Neural cell (in vitro differentiated cells): Measurements from ENCODE around the gene TSPAN17. TPM values are rescaled to one million over a fixed set of nuclear protein-coding genes. Genes with fewer than 3 reads are reported as not detected.

Source experiments
- H2AFZ ChIP-seq: fragments of 200-600, 300-800 bp; sonication (generic), shearing (Covaris generic); 2 replicates; pipeline ENCODE4 v1.6.0; 2014; ENCODE audit warnings: low read depth, mild to moderate bottlenecking, antibody characterized with exemption, low read length, moderate library complexity
- H3F3A ChIP-seq: fragments of 200-600 bp; shearing (Covaris generic); 2 replicates; pipeline ENCODE4 v1.6.1; 2016; ENCODE audit warnings: mild to moderate bottlenecking, moderate library complexity, mixed read lengths, antibody characterized with exemption, low read length; ENCODE audit not compliant: insufficient read depth, poor library complexity, severe bottlenecking
- H3K27ac ChIP-seq: fragments of 200-600, 300-800 bp; sonication (generic), shearing (Covaris generic); 2 replicates; pipeline ENCODE4 v1.5.1; 2014; ENCODE audit warnings: mild to moderate bottlenecking, low read length, moderate library complexity
- H3K27me3 ChIP-seq: fragments of 300-800, 200-600 bp; sonication (generic), shearing (Covaris generic); 2 replicates; pipeline ENCODE4 v1.6.0; 2014; ENCODE audit warnings: mild to moderate bottlenecking, low read depth, low read length, moderate library complexity; ENCODE audit not compliant: insufficient read depth
- H3K36me3 ChIP-seq: fragments of 300-800, 200-600 bp; sonication (generic), shearing (Covaris generic); 2 replicates; pipeline ENCODE4 v1.5.1; 2014; ENCODE audit warnings: mild to moderate bottlenecking, antibody characterized with exemption, low read length, moderate library complexity; ENCODE audit not compliant: insufficient read depth
- H3K4me2 ChIP-seq: fragments of 300-800, 200-600 bp; sonication (generic), shearing (Covaris generic); 2 replicates; pipeline ENCODE4 v1.6.0; 2014; ENCODE audit warnings: mild to moderate bottlenecking, low read length
- H3K4me3 ChIP-seq: fragments of 300-800, 200-600 bp; sonication (generic), shearing (Covaris generic); 2 replicates; pipeline ENCODE4 v1.5.1; 2014; ENCODE audit warnings: mild to moderate bottlenecking, low read length, moderate library complexity
- H3K79me2 ChIP-seq: fragments of 200-600 bp; shearing (Covaris generic); replicated peaks from 2 replicates; pipeline ENCODE4 v1.6.0; 2014; ENCODE audit warnings: mild to moderate bottlenecking, low read length, moderate library complexity; ENCODE audit not compliant: insufficient read depth
- H3K9ac ChIP-seq: fragments of 300-800, 200-600 bp; sonication (generic), shearing (Covaris generic); 2 replicates; pipeline ENCODE4 v1.6.1; 2016; ENCODE audit warnings: mild to moderate bottlenecking, low read length, mixed read lengths
- H3K9me2 ChIP-seq: fragments of 200-600 bp; shearing (Covaris generic); 2 replicates; pipeline ENCODE4 v1.6.1; 2016; ENCODE audit warnings: mild to moderate bottlenecking, low read length, mixed read lengths; ENCODE audit not compliant: insufficient read depth
- H3K9me3 ChIP-seq: fragments of 200-600, 300-800 bp; sonication (generic), shearing (Covaris generic); 2 replicates; pipeline ENCODE4 v1.6.1; 2016; ENCODE audit warnings: mild to moderate bottlenecking, mixed run types, low read length, moderate library complexity, mixed read lengths
- H4K20me1 ChIP-seq: fragments of 200-600 bp; shearing (Covaris generic); 2 replicates; pipeline ENCODE4 v1.6.1; 2016; ENCODE audit warnings: mild to moderate bottlenecking, mixed run types; ENCODE audit not compliant: insufficient read depth
- EP300 ChIP-seq: fragments of 450-650 bp; conservative IDR thresholded peaks from 2 replicates; pipeline ENCODE4 v1.6.1; 2014; ENCODE audit warnings: antibody characterized with exemption, mild to moderate bottlenecking, moderate library complexity; ENCODE audit not compliant: poor library complexity, severe bottlenecking
- EZH2 ChIP-seq: fragments of 200-600, 300-800 bp; shearing (Covaris generic), sonication (generic); IDR thresholded peaks from 2 replicates; pipeline ENCODE4 v1.6.1; 2014; ENCODE audit warnings: antibody characterized with exemption, low read length, borderline replicate concordance, mild to moderate bottlenecking; ENCODE audit not compliant: insufficient read depth, poor library complexity, severe bottlenecking
- MXI1 ChIP-seq: fragments of 450-650 bp; conservative IDR thresholded peaks from 2 replicates; pipeline ENCODE4 v1.6.1; 2014; ENCODE audit warnings: antibody characterized with exemption, mild to moderate bottlenecking; ENCODE audit not compliant: poor library complexity, severe bottlenecking
- POLR2AphosphoS5 ChIP-seq: IDR thresholded peaks from 2 replicates; pipeline ENCODE4 v1.6.1; 2012
- RAD21 ChIP-seq: fragments of 450-650 bp; conservative IDR thresholded peaks from 2 replicates; pipeline ENCODE4 v1.6.1; 2014; ENCODE audit warnings: antibody characterized with exemption, mild to moderate bottlenecking, moderate library complexity
- SMC3 ChIP-seq: fragments of 450-650 bp; conservative IDR thresholded peaks from 2 replicates; pipeline ENCODE4 v1.6.1; 2014; ENCODE audit warnings: antibody characterized with exemption, mild to moderate bottlenecking, moderate library complexity; ENCODE audit not compliant: poor library complexity
- TAF1 ChIP-seq: IDR thresholded peaks from 2 replicates; pipeline ENCODE4 v1.6.1; 2012; ENCODE audit warnings: low read depth
- polyA plus RNA-seq: library from polyadenylated mRNA; depleted of rRNA; stranded (reverse); fragments of >200 nt; gene quantifications from 2 replicates; pipeline ENCODE4 v1.2.3, GENCODE V29; 2014
- TF ChIP-seq, protein P1 (sequence below): fragments of 450-650 bp; IDR thresholded peaks from 2 replicates; pipeline ENCODE4 v1.5.1; 2014; ENCODE audit warnings: antibody characterized with exemption, mild to moderate bottlenecking, moderate library complexity; ENCODE audit not compliant: poor library complexity, severe bottlenecking
- TF ChIP-seq, protein P2 (sequence below): IDR thresholded peaks from 2 replicates; pipeline ENCODE4 v1.6.1; 2012; ENCODE audit warnings: borderline replicate concordance

The TSPAN17 gene
- polyA plus RNA-seq, 1 donor from 2014 or later: 66.4 TPM

DNA sequence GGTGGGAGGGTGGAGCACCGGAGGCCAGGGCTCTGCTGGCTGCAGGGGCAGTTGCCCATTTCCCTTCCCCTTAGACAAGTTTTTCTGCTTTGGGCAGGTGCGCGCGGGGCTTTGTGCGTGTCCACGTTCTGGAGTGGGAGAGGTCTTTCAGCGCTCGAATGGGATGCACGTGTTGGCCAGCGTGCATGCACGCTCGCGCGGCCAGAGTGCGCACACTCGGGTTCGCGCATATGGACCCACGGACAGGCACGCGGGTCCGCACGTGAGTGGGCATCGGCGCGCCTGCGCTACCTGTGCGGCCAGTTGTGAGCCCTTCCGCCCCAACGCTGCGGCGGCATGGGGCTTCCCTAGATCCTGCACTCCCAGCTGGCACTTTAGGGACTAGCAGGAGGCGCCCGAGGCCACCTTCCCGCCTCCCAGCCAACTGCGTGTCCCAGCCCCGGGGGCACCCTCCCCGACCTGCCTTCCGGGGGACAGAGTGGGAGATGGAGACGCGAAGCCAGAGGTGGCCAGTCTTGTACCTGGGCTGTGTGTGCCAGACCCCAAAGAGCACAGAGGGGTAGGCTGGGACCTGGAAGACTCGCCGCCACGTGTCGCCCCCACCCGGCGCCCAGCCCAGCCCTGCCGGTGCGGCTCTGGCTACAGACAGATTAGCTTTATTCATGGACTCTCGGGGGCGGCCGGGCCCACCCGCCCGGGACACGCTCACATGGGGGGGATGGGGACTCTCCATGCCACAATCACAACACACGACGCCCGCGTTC is 27.5 kb upstream of the TSPAN17 start:
- Histone ChIP-seq H3K27me3 (peaks cover 40% of the 10 kb centered on the region), H3F3A (no peaks in the 10 kb centered on the region), H3K4me3 (peak overlapping the region; percentile 54), H4K20me1 (no peaks in the 10 kb centered on the region), H3K9me2 (no peaks in the 10 kb centered on the region), H2AFZ (no peak overlapping the region), H3K36me3 (no peaks in the 10 kb centered on the region), H3K79me2 (no peaks in the 10 kb centered on the region), H3K4me2 (no peak overlapping the region), H3K9ac (no peak overlapping the region), H3K27ac (no peak overlapping the region), H3K9me3 (no peaks in the 10 kb centered on the region)
- peak; percentile 28 for TF ChIP-seq MXI1
- no peak for TF ChIP-seq POLR2AphosphoS5
- no peak for TF ChIP-seq EP300
- TF ChIP-seq, protein P1, sequence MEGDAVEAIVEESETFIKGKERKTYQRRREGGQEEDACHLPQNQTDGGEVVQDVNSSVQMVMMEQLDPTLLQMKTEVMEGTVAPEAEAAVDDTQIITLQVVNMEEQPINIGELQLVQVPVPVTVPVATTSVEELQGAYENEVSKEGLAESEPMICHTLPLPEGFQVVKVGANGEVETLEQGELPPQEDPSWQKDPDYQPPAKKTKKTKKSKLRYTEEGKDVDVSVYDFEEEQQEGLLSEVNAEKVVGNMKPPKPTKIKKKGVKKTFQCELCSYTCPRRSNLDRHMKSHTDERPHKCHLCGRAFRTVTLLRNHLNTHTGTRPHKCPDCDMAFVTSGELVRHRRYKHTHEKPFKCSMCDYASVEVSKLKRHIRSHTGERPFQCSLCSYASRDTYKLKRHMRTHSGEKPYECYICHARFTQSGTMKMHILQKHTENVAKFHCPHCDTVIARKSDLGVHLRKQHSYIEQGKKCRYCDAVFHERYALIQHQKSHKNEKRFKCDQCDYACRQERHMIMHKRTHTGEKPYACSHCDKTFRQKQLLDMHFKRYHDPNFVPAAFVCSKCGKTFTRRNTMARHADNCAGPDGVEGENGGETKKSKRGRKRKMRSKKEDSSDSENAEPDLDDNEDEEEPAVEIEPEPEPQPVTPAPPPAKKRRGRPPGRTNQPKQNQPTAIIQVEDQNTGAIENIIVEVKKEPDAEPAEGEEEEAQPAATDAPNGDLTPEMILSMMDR: peak; percentile 41
- no peak for TF ChIP-seq EZH2
- no peak for TF ChIP-seq TAF1
- peak; percentile 7 for TF ChIP-seq SMC3
- TF ChIP-seq RAD21: no peak

DNA sequence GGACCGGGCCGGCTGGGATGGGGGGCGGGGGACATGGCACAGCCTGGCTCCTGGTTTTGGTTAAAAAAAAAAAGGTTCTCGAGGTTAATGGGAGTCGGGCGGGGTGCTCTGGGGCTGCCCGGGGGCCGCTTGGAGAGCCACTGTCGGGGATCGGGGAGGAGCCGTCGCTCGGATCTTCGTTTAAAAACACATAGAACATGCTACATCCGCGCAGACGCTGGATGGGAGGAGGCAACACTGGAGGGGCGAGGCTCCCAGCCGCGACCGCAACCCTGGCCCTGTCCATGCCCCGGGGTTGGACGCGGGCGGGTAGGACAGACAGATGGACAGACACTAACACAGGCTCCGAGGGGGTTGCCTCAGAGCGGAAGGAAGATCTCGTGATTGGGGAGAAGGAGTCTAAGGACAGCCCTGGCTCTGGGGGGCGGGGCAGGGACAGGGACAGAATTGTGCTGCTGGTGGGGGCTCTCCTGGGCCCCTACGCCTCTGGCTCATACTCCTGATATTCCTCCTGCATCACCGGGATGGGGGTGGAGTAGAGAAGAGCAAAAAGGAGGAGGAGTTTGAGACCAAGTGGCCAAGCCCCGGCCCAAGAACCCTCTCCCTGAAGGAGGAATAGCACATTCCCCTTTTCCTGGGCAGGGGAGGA is 26.8 kb upstream of the TSPAN17 start:
- H3K36me3 ChIP-seq: no peaks in the 10 kb centered on the region
- H3K4me2 ChIP-seq: no peak overlapping the region
- H3K9ac ChIP-seq: no peak overlapping the region
- no peaks in the 10 kb centered on the region for H4K20me1 ChIP-seq
- no peak overlapping the region for H3K4me3 ChIP-seq
- no peaks in the 10 kb centered on the region for H3K9me2 ChIP-seq
- no peaks in the 10 kb centered on the region for H3K9me3 ChIP-seq
- TF ChIP-seq SMC3 (no peak), MXI1 (no peak), EZH2 (peak; percentile 49)
- H3F3A ChIP-seq: no peaks in the 10 kb centered on the region
- no peaks in the 10 kb centered on the region for H3K79me2 ChIP-seq
- no peak overlapping the region for H3K27ac ChIP-seq
- no peak overlapping the region for H2AFZ ChIP-seq
- H3K27me3 ChIP-seq: peaks cover 40% of the 10 kb centered on the region

DNA sequence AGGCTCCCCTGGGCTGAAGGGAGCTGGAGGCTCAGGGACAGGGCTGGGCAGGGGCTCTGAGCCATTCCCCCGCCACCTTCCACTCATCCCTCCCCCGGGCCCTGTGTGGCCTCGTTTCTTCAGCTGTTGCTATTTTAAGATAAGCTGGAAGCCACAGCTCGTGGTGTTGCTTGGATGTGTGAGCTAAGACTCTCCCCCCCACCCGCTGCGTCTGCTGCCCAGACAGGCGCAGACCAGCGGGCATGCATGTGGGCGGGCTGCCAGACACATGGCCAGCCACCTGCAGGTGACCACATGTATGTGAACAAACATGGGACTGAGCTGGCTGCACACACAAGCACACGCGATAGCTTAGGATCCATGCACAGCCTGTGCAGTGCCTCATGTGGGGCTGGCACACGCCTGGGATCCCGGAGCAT is 25.6 kb upstream of the TSPAN17 start:
- Histone ChIP-seq H2AFZ (no peak overlapping the region), H3K27ac (no peak overlapping the region), H3K79me2 (no peaks in the 10 kb centered on the region), H3K27me3 (peaks cover 40% of the 10 kb centered on the region), H3K9me3 (no peaks in the 10 kb centered on the region), H3K9ac (no peak overlapping the region), H3K4me2 (no peak overlapping the region), H3K36me3 (no peaks in the 10 kb centered on the region), H3K4me3 (no peak overlapping the region), H4K20me1 (no peaks in the 10 kb centered on the region), H3K9me2 (no peaks in the 10 kb centered on the region), H3F3A (no peaks in the 10 kb centered on the region)
- no peak for TF ChIP-seq TAF1
- TF ChIP-seq, protein P2, sequence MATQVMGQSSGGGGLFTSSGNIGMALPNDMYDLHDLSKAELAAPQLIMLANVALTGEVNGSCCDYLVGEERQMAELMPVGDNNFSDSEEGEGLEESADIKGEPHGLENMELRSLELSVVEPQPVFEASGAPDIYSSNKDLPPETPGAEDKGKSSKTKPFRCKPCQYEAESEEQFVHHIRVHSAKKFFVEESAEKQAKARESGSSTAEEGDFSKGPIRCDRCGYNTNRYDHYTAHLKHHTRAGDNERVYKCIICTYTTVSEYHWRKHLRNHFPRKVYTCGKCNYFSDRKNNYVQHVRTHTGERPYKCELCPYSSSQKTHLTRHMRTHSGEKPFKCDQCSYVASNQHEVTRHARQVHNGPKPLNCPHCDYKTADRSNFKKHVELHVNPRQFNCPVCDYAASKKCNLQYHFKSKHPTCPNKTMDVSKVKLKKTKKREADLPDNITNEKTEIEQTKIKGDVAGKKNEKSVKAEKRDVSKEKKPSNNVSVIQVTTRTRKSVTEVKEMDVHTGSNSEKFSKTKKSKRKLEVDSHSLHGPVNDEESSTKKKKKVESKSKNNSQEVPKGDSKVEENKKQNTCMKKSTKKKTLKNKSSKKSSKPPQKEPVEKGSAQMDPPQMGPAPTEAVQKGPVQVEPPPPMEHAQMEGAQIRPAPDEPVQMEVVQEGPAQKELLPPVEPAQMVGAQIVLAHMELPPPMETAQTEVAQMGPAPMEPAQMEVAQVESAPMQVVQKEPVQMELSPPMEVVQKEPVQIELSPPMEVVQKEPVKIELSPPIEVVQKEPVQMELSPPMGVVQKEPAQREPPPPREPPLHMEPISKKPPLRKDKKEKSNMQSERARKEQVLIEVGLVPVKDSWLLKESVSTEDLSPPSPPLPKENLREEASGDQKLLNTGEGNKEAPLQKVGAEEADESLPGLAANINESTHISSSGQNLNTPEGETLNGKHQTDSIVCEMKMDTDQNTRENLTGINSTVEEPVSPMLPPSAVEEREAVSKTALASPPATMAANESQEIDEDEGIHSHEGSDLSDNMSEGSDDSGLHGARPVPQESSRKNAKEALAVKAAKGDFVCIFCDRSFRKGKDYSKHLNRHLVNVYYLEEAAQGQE: no peak
- no peak for TF ChIP-seq SMC3
- no peak for TF ChIP-seq EP300
- no peak for TF ChIP-seq MXI1
- TF ChIP-seq RAD21: no peak
- no peak for TF ChIP-seq EZH2
- TF ChIP-seq, protein P1: no peak
- no peak for TF ChIP-seq POLR2AphosphoS5
